HCT116 (cell line): ENCODE data around the gene FABP1. TPM values are rescaled to one million over a fixed set of nuclear protein-coding genes. Genes with fewer than 3 reads are reported as not detected.

ENCODE experiments used
- ATAC-seq: fragments of 200-7000 bp; cut with Tn5 transposase; 2 replicates; pipeline ENCODE4 v1.9.1; 2020; ENCODE audit warnings: mild to moderate bottlenecking, moderate library complexity
- BruUV-seq: library from RNA; stranded (reverse); fragments of 400-500 nt; replicated peaks from 2 replicates; lab custom pipeline; 2021; lab: Mats Ljungman, UMichigan
- CTCF ChIA-PET: fragments of 300-600 bp; sonication (Branson Sonifier 250); formaldehyde crosslinking; loops from one replicate; lab custom pipeline; 2021; ENCODE audit warnings: antibody characterized with exemption; lab: Charles Lee
- POLR2A ChIA-PET: fragments of 300-600, 350-600 bp; sonication (Branson Sonifier 250); formaldehyde crosslinking; loops from one replicate; lab custom pipeline; 2021; ENCODE audit warnings: antibody characterized with exemption; lab: Charles Lee
- RAD21 ChIA-PET, 2 experiments: fragments of 300-600 bp; sonication (Branson Sonifier 250); formaldehyde crosslinking; loops; one replicate each; lab custom pipeline; 2023; ENCODE audit warnings: low total read pairs in 2 of 2; ENCODE audit not compliant: uncharacterized antibody in 2 of 2, unreplicated experiment in 2 of 2, low non-redundant PET in 1 of 2; lab: Charles Lee
- DNase-seq: peaks from one replicate; pipeline ENCODE4 v3.0.0-alpha.2; 2010; ENCODE audit warnings: low read depth, low spot score
- H2AFZ ChIP-seq: fragments of 200-600 bp; shearing (Covaris generic), sonication (generic); 2 replicates; pipeline ENCODE4 v1.6.1; 2017; ENCODE audit warnings: low read depth, mixed run types, mixed read lengths, antibody characterized with exemption, low read length; ENCODE audit not compliant: poor library complexity, severe bottlenecking
- H3K27ac ChIP-seq: 2 replicates; pipeline ENCODE4 v1.5.1; 2012; ENCODE audit warnings: low read depth, low read length
- H3K27me3 ChIP-seq: fragments of 200-600 bp; sonication (generic); 2 replicates; pipeline ENCODE4 v1.6.1; 2016; ENCODE audit warnings: mixed run types, low read length, mixed read lengths; ENCODE audit not compliant: insufficient read depth
- H3K36me3 ChIP-seq, 2 experiments: fragments of 200-500 bp in 1 of 2; fragments of 200-600 bp in 1 of 2; sonication (Bioruptor generic) in 1 of 2; sonication (generic) in 1 of 2; 2 replicates each; pipeline versions ENCODE4 v1.5.1 to v1.6.1; 2014 to 2016; ENCODE audit warnings: low read length in 2 of 2, inconsistent platforms in 1 of 2, mixed read lengths in 1 of 2, mixed run types in 1 of 2; ENCODE audit not compliant: insufficient read depth in 2 of 2, control insufficient read depth in 1 of 2
- H3K4me1 ChIP-seq, 2 experiments: fragments of 200-600 bp in 1 of 2; sonication (generic) in 1 of 2; 2 replicates each; pipeline versions ENCODE4 v1.5.1 to v1.6.1; 2012 to 2017; ENCODE audit warnings: low read length in 2 of 2, inconsistent platforms in 1 of 2, mild to moderate bottlenecking in 1 of 2, mixed read lengths in 1 of 2, mixed run types in 1 of 2, moderate library complexity in 1 of 2; ENCODE audit not compliant: insufficient read depth in 2 of 2, control insufficient read depth in 1 of 2
- H3K4me2 ChIP-seq: fragments of 200-600 bp; sonication (generic); 2 replicates; pipeline ENCODE4 v1.6.1; 2017; ENCODE audit warnings: mixed run types, low read length, mixed read lengths
- H3K4me3 ChIP-seq, 2 experiments: fragments of 200-600 bp in 1 of 2; sonication (generic) in 1 of 2; replicated peaks in 1 of 2; 2 replicates each; pipeline ENCODE4 v1.5.1; 2011 to 2016; ENCODE audit warnings: low read length in 2 of 2, control low read depth in 1 of 2, low read depth in 1 of 2, mild to moderate bottlenecking in 1 of 2, mixed read lengths in 1 of 2, mixed run types in 1 of 2
- H3K79me2 ChIP-seq: fragments of 200-600 bp; sonication (generic); 2 replicates; pipeline ENCODE4 v1.6.1; 2017; ENCODE audit warnings: mild to moderate bottlenecking, mixed run types, low read length, moderate library complexity, mixed read lengths; ENCODE audit not compliant: insufficient read depth
- H3K9ac ChIP-seq: fragments of 200-600 bp; sonication (generic); 2 replicates; pipeline ENCODE4 v1.6.1; 2016; ENCODE audit warnings: low read length, mixed read lengths
- H3K9me2 ChIP-seq: fragments of 200-600 bp; sonication (generic), shearing (Covaris generic); 2 replicates; pipeline ENCODE4 v1.6.1; 2017; ENCODE audit warnings: mixed run types, mild to moderate bottlenecking, moderate library complexity; ENCODE audit not compliant: insufficient read depth
- H3K9me3 ChIP-seq, 2 experiments: fragments of 200-500 bp in 1 of 2; fragments of 200-600 bp in 1 of 2; sonication (Bioruptor generic) in 1 of 2; sonication (generic) in 1 of 2; 2 replicates each; pipeline ENCODE4 v1.6.1; 2014 to 2017; ENCODE audit warnings: low read length in 2 of 2, mixed read lengths in 2 of 2, inconsistent platforms in 1 of 2, low read depth in 1 of 2, mild to moderate bottlenecking in 1 of 2, mixed run types in 1 of 2, moderate library complexity in 1 of 2; ENCODE audit not compliant: control insufficient read depth in 1 of 2, insufficient read depth in 1 of 2
- H4K20me1 ChIP-seq: fragments of 200-600 bp; sonication (generic), shearing (Covaris generic); 2 replicates; pipeline ENCODE4 v1.6.1; 2017; ENCODE audit warnings: mixed run types, mild to moderate bottlenecking, moderate library complexity; ENCODE audit not compliant: insufficient read depth
- CBX3 ChIP-seq: IDR thresholded peaks from 2 replicates; pipeline ENCODE4 v1.6.1; 2012; ENCODE audit warnings: low read depth
- CEBPB ChIP-seq: IDR thresholded peaks from 2 replicates; pipeline ENCODE4 v1.6.1; 2012; ENCODE audit warnings: low read depth
- EGR1 ChIP-seq: IDR thresholded peaks from 2 replicates; pipeline ENCODE4 v1.6.1; 2012; ENCODE audit warnings: low read depth
- ELF1 ChIP-seq: IDR thresholded peaks from 2 replicates; pipeline ENCODE4 v1.6.1; 2012; ENCODE audit warnings: low read depth, borderline replicate concordance
- EZH2 ChIP-seq: fragments of 200-600 bp; sonication (generic); IDR thresholded peaks from 2 replicates; pipeline ENCODE4 v1.6.1; 2017; ENCODE audit warnings: antibody characterized with exemption, mixed run types
- EZH2phosphoT487 ChIP-seq: fragments of 200-600 bp; IDR thresholded peaks from 2 replicates; pipeline ENCODE4 v1.6.1; 2018; ENCODE audit warnings: antibody characterized with exemption, borderline replicate concordance
- FOSL1 ChIP-seq: IDR thresholded peaks from 2 replicates; pipeline ENCODE4 v1.6.1; 2012; ENCODE audit warnings: low read depth
- JUND ChIP-seq: IDR thresholded peaks from 2 replicates; pipeline ENCODE4 v1.6.1; 2012
- POLR2AphosphoS5 ChIP-seq: IDR thresholded peaks from 2 replicates; pipeline ENCODE4 v1.6.1; 2011; ENCODE audit warnings: mild to moderate bottlenecking, low read depth, low read length, moderate library complexity
- RAD21 ChIP-seq: IDR thresholded peaks from 2 replicates; pipeline ENCODE4 v1.6.1; 2012; ENCODE audit warnings: low read depth, mild to moderate bottlenecking
- SIN3A ChIP-seq: IDR thresholded peaks from 2 replicates; pipeline ENCODE4 v1.6.1; 2012; ENCODE audit warnings: low read depth
- SRF ChIP-seq: IDR thresholded peaks from 2 replicates; pipeline ENCODE4 v1.6.1; 2012; ENCODE audit warnings: low read depth
- TCF7L2 ChIP-seq: IDR thresholded peaks from 2 replicates; pipeline ENCODE4 v1.7.0; 2011; ENCODE audit warnings: borderline replicate concordance, inconsistent platforms; ENCODE audit not compliant: insufficient read depth, insufficient read length; ENCODE audit errors: extremely low read depth
- YY1 ChIP-seq: IDR thresholded peaks from 2 replicates; pipeline ENCODE4 v1.6.1; 2011; ENCODE audit warnings: low read length, low read depth, moderate library complexity, mild to moderate bottlenecking; ENCODE audit not compliant: insufficient replicate concordance; ENCODE audit errors: extremely low read depth
- ZNF274 ChIP-seq: fragments of 200-500 bp; sonication (Bioruptor generic); IDR thresholded peaks from 2 replicates; pipeline ENCODE4 v1.6.1; 2014; ENCODE audit warnings: mild to moderate bottlenecking, low read depth, low read length, inconsistent platforms
- intact Hi-C: fragments of 100-400 bp; cut with micrococcal nuclease; formaldehyde crosslinking; loops from 2 replicates; pipeline ENCODE4 v1.10.0; 2022
- total RNA-seq: library from RNA; stranded (reverse); gene quantifications from one replicate; pipeline ENCODE4 v1.2.1, GENCODE V29; 2021; ENCODE audit not compliant: unreplicated experiment
- TF ChIP-seq, protein P1 (sequence below), 3 experiments: fragments of 200-600 bp in 1 of 3; sonication (generic) in 1 of 3; IDR thresholded peaks in 2 of 3; conservative IDR thresholded peaks in 1 of 3; 2 replicates each; pipeline ENCODE4 v1.5.1; 2012 to 2017; ENCODE audit warnings: low read depth in 2 of 3, low read length in 2 of 3, antibody characterized with exemption in 1 of 3, borderline replicate concordance in 1 of 3, control low read depth in 1 of 3, mild to moderate bottlenecking in 1 of 3, mixed read lengths in 1 of 3, mixed run types in 1 of 3, moderate library complexity in 1 of 3; ENCODE audit not compliant: insufficient read depth in 1 of 3

Gene FABP1
- total RNA-seq, 1 experiment from 2014 or later: 0.61 TPM

DNA sequence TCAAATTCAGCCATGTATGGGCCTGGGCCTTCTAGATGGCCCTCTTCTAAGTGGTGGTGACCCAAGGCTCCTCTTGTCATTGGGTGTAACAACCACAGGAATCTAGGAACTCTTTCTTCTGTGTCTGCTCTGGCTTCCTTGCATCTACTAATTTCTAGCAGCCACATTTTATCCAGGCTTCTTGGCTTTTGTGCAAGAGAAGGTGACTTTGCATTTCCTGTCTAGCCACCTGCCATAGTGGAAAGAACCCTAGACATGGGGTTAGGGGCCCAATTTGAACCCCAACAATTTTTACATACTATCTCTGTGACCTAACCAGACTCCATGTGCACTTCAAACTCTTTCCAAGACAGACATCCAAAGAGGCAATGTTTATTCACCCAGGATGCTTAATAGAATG lies 35.1 kb downstream of the FABP1 start:
- H4K20me1 ChIP-seq: no peaks in the 10 kb centered on the region
- no peaks in the 10 kb centered on the region for H3K79me2 ChIP-seq
- BruUV-seq: no TSS peak
- ChIA-PET CTCF (no interaction called here), RAD21 (no interaction called here), POLR2A (no interaction called here)
- no peaks in the 10 kb centered on the region for H3K9me3 ChIP-seq
- no peak overlapping the region for H3K9ac ChIP-seq
- no peak overlapping the region for H3K4me3 ChIP-seq
- TF ChIP-seq TCF7L2: no peak
- no peak for TF ChIP-seq CBX3
- no peak for TF ChIP-seq EGR1
- TF ChIP-seq POLR2AphosphoS5: no peak
- TF ChIP-seq JUND: no peak
- TF ChIP-seq EZH2phosphoT487: no peak
- no peak for TF ChIP-seq ZNF274
- no peak for TF ChIP-seq ELF1
- TF ChIP-seq EZH2: no peak
- no peak for TF ChIP-seq CEBPB
- no peak for TF ChIP-seq FOSL1
- TF ChIP-seq YY1: no peak
- TF ChIP-seq SRF: no peak
- TF ChIP-seq RAD21: no peak
- no peak for TF ChIP-seq SIN3A
- TF ChIP-seq, protein P1, sequence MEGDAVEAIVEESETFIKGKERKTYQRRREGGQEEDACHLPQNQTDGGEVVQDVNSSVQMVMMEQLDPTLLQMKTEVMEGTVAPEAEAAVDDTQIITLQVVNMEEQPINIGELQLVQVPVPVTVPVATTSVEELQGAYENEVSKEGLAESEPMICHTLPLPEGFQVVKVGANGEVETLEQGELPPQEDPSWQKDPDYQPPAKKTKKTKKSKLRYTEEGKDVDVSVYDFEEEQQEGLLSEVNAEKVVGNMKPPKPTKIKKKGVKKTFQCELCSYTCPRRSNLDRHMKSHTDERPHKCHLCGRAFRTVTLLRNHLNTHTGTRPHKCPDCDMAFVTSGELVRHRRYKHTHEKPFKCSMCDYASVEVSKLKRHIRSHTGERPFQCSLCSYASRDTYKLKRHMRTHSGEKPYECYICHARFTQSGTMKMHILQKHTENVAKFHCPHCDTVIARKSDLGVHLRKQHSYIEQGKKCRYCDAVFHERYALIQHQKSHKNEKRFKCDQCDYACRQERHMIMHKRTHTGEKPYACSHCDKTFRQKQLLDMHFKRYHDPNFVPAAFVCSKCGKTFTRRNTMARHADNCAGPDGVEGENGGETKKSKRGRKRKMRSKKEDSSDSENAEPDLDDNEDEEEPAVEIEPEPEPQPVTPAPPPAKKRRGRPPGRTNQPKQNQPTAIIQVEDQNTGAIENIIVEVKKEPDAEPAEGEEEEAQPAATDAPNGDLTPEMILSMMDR (IDR thresholded peaks at IDR 0.05 in 2 of 3, conservative IDR thresholded peaks at IDR 0.05 in 1 of 3; ENCODE audit: borderline replicate concordance in 1 of 3, insufficient read depth in 1 of 3, low read depth in 2 of 3, low read length in 2 of 3): no peak
- TF ChIP-seq, all 23 proteins: peak for 0
- Histone ChIP-seq H3K27ac (no peak overlapping the region), H3K36me3 (no peaks in the 10 kb centered on the region), H3K4me2 (no peak overlapping the region), H2AFZ (no peak overlapping the region), H3K4me1 (no peaks in the 10 kb centered on the region), H3K9me2 (no peaks in the 10 kb centered on the region), H3K27me3 (no peaks in the 10 kb centered on the region)
- ATAC-seq (no peak), DNase-seq (no peak)
- intact Hi-C loops: no loop called here
